ENCODE results near the gene PPBP.

- TF ChIP-seq CTCF (IDR thresholded peaks at IDR 0.05 in 4 of 5, conservative IDR thresholded peaks at IDR 0.05 in 1 of 5) = no peak
- TF ChIP-seq POLR2A (IDR thresholded peaks at IDR 0.05) = no peak
These were observed 2.5 kb downstream of the PPBP start for GRCh38 chr4:73985528-73985852.
